Activated gamma-delta T cell treated with Interleukin-2 at 50 U/mL for 16 hours (primary cell): ENCODE data around the gene EPB41.
"Not testable (repeated sequence)": the region's sequence is repeated elsewhere in the genome, so short reads cannot be mapped to it uniquely, and the experiment has no call there.

Source experiments
- DNase-seq: peaks from one replicate; pipeline ENCODE4 v3.0.0-alpha.2; 2020

Gene EPB41

DNA sequence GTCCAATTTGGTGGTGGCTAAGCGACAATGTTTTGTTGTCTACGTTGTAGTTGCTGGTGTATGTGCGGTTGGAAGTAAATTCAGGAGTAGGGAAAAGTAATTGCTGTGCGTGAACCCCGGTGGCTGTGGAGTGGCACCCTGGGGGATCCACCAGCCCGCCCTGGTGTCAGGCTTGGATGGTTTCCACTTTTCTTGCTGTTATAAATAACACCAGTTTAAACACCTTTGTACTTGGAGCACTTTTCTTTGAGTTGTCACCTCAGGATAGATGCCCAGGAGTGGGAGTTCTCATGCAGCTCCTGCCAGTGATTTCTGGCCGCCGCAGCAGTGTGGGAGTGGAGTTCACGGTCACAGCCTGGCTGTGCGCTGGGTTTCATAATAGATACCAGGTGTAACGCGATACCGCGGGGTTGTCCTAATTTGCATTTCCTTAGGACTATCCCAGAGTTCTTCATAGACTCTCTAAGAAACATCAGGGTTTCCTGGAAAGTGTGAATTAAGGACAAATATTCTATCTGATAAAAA is 222.1 kb downstream of the EPB41 start:
- DNase-seq = no peak

DNA sequence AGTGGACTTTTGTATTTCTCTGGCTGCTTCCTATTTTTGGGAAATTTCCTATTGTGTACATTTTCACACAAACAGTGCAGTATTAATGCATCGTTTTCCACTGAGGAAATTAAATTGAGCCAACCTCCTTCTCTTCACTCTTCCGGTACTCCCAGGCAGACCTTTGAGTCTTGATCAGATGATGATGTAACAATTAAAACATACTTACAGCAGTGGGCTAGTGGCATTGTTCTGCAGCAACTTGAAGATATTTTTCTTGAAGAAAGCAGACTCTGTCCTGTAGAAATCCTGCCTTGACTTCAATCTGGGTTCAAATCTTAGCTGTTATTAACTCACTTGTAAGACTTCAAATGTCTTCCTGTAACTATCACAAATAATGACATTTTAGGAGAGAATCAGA is 228.3 kb downstream of the EPB41 start:
- DNase-seq = no peak

DNA sequence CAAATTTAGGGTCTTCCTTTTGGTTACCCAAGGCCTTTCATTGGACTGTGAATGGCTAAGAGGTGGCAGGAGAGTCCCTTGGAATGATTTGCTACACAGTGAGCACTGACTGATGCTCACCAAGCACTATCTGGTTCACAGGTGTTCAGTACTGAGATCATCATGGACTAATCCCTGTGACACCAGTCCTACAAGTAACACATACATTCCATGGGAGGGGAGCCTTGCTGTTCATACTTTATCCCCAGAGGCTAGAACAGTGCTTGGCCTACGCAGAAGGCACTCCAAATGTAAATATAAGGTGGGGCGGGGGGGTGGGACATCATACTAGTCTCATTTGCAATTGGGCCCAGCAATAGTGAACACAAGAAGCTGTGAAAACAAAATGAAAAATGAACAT is 229.8 kb downstream of the EPB41 start:
- no peak for DNase-seq

DNA sequence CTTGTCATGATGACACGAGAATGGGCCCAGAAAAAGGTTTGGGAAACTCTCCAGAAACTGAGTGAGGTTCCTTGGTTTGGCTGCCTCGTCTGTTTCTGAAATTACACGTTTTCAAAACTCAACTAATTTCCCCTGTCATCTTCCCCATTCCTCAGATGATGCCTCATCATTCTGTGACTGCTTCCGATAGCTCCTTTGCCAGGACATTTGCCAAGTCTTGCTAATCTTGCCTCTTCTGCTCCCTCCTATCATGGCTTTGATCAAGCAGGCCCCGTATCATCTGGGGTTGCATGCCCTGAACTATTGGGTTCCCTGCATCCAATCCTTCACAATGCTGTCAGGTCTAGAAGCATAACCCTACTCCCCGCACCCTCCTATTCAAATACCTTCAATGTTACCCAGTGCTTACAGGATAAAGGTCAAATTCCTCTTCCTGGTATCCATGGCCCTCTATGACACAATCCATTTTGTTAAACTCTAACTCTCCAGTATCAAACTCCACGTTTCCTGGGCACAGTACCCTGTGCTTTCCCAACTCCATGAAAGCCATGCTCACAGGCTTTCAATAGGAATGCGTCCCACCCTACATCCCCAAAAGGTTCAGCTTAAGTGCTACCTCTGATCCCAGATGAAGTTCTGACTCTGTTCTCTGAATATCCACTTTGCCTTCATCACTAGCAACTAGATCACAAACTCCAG is 231.5 kb downstream of the EPB41 start:
- no peak for DNase-seq

DNA sequence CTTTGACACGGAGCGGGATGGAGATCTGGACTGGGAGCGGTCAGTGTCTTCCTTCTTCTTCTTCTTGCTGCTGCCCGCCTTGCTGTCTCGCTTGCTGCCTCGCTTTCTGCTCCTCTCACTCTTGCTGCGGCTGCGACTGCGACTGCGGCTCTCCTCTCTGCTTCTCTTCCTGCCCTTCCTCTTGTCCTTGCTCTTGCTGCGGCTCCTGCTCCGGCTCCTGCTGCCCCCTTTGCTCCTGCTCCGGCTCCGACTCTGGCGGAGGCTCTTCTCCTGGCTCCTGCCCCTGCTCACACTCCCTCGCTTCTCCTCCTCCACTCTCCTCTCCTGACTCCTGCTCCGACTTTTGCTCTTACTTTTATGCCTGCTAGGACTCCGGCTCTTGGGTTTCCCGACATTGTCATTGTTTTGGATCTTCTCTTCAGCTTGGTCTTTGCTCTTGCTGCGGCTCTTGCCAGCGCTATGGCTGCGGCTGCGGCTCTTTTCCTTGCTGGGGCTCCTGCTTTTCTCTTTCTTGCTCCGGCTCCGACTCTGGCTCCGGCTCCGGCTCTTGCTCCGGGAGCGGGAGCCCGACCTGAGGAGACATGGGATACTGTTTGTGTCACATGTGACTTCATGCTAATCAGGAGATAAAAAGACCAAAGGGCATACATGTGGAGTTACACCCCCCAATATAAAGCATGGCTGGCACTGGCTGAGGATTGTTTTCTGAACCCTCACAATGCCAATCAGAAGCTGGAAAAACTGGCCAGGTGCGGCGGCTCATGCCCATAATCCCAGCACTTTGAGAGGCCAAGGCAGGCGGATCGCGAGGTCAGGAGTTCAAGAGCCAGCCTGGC is 234.5 kb downstream of the EPB41 start:
- DNase-seq = no peak

DNA sequence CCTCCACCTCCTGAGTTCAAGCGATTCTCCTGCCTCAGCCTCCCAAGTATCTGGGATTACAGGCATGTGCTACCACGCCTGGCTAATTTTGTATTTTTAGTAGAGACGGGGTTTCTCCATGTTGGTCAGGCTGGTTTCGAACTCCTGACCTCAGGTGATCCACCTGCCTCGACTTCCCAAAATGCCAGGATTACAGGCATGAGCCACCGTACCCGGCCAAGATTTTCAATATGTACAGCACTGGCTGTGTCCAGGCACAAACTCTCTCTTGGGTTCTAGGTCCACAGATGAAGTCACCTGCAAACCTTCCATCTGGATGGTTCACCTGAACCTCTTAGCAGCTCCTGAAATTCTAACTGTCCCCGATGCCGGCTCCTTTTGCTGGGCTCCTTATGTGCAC is 236.0 kb downstream of the EPB41 start:
- not testable (repeated sequence) for DNase-seq

DNA sequence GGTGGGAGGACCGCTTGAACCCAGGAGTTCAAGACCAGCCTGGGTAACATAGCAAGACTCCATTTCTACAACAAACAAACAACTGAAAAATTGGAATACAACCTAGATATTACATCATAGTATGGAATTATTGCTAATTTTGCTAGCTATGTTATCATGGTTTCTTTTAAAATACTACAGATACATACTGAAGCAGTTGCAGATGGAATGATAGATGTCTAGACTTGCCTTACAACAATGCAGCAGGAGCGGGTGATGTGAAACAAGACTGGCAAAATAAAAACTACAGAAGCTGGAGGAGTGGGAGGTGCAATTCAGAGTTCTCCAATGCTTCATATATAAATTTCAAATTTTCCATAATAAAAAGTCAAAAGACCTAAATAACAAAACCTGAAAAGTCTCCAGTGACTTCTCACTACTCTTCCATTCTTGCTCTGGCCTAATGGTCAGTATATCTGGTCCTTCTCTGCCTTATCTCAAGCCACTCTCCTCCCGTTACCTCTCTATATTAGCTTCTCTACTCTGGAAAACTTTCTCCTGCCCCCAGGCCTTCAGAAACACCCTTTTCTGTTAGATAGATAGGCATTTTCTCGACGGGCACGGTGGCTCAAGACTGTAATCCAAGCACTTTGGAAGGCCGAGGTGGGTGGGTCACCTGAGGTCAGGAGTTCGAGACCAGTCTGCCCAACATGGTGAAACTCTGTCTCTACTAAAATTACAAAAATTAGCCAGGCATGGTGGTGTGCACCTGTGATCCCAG is 237.9 kb downstream of the EPB41 start:
- no peak for DNase-seq

DNA sequence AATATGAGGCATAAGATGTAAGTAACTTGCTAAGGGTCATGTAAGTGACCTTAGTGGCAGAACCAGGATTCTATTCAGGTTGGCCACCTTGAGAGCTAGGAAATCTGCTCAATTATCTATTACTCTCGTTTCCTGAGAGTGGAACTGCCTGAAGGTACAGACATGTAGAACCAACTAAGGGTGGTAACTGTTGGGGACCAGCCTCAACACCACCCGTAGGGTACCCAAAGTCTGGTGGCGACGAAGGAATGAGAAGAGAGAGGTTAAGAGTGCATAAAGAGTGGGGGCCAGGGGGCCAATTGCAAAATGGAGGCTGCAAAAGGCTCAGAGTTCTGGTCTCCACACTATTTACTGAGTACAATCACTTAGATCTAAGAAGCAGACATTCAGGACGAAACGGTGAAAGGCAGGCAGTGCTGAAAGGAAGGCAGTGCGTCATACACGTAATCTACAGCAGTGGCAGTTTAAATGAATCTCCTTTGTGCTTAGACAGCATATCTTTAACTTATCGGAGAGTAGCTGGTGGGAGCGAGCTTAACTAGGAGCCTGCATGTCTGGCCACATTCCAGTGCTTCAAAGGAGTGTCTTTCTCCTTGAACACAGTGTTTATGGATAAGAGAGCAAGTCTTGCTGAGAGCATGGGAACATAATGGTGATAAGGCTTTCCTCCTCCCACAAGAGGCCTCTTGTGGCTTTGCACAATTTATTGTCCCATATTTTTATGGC is 242.3 kb downstream of the EPB41 start:
- DNase-seq = no peak

DNA sequence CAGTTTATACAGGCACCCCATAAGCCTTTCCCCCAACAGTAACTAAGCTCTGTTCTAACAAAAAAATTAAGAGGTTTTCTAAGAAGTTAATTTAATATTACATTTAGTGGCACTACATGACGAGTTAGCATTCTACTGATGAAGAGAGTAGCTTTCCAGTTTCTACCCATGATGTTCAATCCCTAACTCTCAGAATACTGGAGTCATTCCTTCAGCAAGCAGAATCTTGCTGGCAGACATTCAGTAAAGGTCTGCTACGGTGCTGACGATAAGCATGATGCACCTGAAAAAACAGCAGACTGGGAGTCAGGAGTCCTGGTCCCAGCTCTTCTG is 242.9 kb downstream of the EPB41 start:
- no peak for DNase-seq

DNA sequence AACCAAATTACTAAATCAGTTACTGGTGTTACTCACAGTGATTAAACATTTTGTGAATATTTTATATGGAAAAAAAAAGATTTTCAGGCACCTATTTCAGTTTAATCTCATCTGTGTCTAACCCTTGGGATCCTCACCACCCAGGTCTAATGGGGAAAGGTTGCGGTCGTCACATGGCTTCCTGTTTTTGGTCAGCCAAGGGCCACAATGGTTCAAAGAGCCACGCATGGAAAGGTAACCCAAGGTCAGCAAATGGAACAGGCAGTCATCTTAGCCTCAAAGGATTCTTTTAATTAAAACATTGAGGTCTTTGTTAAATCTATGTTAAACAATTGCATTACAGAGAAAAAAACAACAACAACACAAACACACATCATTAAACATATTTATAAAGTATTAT is 245.4 kb downstream of the EPB41 start:
- DNase-seq = no peak

DNA sequence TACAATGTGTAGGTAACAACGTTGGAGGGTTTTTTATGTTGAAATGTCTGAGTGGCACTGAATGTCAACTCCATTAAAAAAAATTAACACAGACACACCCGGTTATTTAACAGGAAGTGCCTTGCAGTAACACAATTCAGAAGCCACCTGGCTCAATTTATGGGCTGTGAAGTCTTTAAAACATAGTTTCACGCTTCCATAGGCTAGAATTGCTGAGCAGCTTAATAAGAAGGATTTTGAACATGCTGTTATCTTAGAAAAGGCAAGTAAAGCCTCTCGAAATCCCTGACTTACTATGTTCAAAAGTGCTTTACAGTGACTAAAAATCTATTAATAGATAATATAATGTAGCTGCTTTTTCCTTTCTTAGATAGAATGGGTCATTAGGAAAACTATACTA is 247.7 kb downstream of the EPB41 start:
- DNase-seq = no peak

DNA sequence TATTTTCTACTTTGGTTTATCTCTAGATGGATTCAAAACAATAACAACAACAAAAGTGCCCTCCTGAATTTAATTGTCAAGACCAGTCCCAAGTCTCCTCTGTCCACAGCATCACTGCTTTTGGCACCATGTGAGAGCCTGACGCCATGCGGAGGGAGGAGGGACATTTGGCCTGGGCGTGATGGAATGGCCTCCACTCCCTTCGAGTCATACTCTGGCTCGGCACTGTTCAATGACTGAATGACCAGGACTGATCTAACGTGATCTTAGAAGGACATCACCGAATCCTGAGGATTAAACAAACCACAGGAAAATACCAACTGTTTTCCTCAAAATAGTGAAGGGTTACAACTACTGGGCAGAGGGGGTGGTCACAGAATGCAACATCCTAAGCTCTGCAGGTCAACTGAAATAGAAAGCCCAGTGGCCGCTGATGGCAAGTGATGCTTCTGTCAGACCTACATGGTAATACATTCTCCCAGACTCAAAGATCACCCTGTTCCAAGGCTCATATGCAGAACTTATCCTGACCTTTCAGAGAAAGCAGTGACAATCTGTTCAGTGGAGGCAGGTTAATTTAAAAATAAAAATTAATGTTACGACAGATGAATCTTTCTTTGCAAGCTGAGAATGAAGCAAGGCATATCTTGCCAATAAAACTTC is 248.2 kb downstream of the EPB41 start:
- DNase-seq = no peak

DNA sequence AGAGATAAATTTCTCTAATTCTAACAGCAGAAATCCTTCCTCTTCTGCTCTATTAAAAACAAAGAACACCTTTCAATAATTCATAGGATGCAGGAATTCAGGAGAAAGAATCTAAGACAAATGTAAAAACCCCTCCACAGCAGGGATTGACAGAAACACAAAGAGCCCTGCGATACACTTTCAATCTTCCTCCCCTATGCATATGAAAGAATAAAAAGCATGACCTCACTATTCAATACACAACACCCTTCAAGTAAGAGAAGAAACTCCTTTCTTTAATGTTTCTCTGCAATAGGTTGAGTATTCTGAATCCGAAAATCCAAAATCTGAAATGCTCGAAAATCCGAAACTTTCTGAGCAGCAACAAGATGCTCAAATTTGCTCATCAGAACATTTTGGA is 250.2 kb downstream of the EPB41 start:
- DNase-seq = no peak

DNA sequence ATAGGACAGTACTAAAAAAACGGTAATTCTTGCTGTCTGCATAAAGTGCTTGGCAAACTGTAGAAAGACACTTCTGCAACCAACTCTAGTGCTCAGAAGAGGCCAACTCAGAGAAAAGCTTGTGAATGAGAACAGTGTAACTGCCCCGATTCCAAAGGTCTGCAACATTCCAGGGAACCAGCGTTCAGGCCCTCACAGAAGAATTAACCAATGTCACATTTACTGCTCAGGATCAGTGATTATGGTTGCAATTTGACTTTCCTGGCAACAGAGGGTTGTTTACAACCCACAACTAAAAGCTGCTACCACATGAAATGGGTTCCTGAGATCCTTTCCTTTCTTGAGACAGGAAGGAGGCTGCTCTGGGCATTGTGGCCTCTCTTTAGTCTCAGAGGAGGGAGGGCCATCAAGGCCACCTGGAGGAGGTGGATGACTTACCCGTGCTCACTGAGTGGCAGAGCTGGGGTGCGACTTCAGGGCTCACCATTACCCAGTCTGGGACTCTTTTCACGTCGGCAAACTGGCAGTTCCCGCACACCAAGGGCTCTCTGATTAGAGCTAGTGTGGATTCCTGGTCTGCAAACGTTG is 252.0 kb downstream of the EPB41 start:
- no peak for DNase-seq

DNA sequence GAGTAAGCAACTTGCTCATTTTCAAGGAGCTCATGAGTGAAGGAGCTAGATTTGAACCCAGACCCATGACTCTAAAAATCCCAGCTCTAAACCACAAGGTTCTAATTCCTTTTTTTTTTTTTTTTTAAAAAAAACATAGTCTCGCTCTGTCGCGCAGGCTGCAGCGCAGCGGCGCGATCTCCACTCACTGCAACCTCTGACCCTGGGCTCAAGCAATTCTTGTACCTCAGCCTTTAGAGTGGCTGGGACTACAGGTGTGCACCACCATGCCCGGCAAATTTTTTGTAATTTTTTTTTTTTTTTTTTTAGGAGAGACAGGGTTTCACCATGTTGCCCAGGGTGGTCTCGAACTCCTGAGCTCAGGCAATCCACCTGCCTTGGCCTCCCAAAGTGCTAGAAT is 253.5 kb downstream of the EPB41 start:
- DNase-seq = no peak
